SH-SY5Y (cell line): Measurements from ENCODE around the gene TOP2A.

Experiments used
- GATA2 ChIP-seq: IDR thresholded peaks from 2 replicates; pipeline ENCODE4 v1.6.1; 2011; ENCODE audit warnings: mild to moderate bottlenecking, low read depth, low read length
- GATA3 ChIP-seq: IDR thresholded peaks from 2 replicates; pipeline ENCODE4 v1.6.1; 2011; ENCODE audit warnings: low read depth, mild to moderate bottlenecking, low read length, moderate library complexity

GRCh38 chr17:40433551-40434415, 16.1 kb upstream of the TOP2A start:
- TF ChIP-seq GATA2 (no peak; the same call in 1 of the 2 replicates), GATA3 (no peak)
